ENCODE measurements around the gene ZFYVE28.
A peak's percentile ranks its signal among the peaks of the same experiment; 100 is the strongest.
"Not testable (repeated sequence)": the region's sequence is repeated elsewhere in the genome, so short reads cannot be mapped to it uniquely, and the experiment has no call there.

The ZFYVE28 gene

GRCh38 chr4:2247128-2248043, 171.1 kb downstream of the ZFYVE28 start:
- DNase-seq (ENCODE audit: low read depth): no peak

GRCh38 chr4:2246384-2247127, 171.9 kb downstream of the ZFYVE28 start:
- no peak for DNase-seq (ENCODE audit: low read depth)

- no peak for DNase-seq (ENCODE audit: low read depth)
Measured at GRCh38 chr4:2245787-2246275, 172.6 kb downstream of the ZFYVE28 start.

- no peak for DNase-seq (ENCODE audit: low read depth)
Measured at GRCh38 chr4:2245057-2245786, 173.2 kb downstream of the ZFYVE28 start.

GRCh38 chr4:2243681-2244380, 174.6 kb downstream of the ZFYVE28 start:
- no peak for DNase-seq (ENCODE audit: low read depth)

GRCh38 chr4:2241410-2242353, 176.8 kb downstream of the ZFYVE28 start, which contains the start of the genes HAUS3 and POLN:
Gene HAUS3, minus strand, starts transcription at chr4:2242121. Its CDS starts 1,175 bp downstream, at chr4:2240946.
Gene POLN, minus strand, starts transcription at chr4:2242121. Its CDS starts 12,890 bp downstream, at chr4:2229231.
- DNase-seq (ENCODE audit: low read depth): peak; percentile 95

GRCh38 chr4:2241003-2241402, 177.4 kb downstream of the ZFYVE28 start:
- DNase-seq (ENCODE audit: low read depth): no peak

- DNase-seq (ENCODE audit: low read depth): no peak
Measured at GRCh38 chr4:2236944-2237666, 181.3 kb downstream of the ZFYVE28 start.

GRCh38 chr4:2231082-2231481, 187.4 kb downstream of the ZFYVE28 start:
- DNase-seq (ENCODE audit: low read depth): no peak

GRCh38 chr4:2226261-2226660, 192.2 kb downstream of the ZFYVE28 start:
- DNase-seq (ENCODE audit: low read depth): no peak

GRCh38 chr4:2222838-2223237, 195.6 kb downstream of the ZFYVE28 start:
- no peak for DNase-seq (ENCODE audit: low read depth)

- not testable (repeated sequence) for DNase-seq (ENCODE audit: low read depth)
Measured at GRCh38 chr4:2221378-2221777, 197.1 kb downstream of the ZFYVE28 start.

- DNase-seq (ENCODE audit: low read depth): peak; percentile 72
Measured at GRCh38 chr4:2220016-2220630, 198.3 kb downstream of the ZFYVE28 start.
